Measurements from ENCODE around the gene TBX1. TPM values are rescaled to one million over a fixed set of nuclear protein-coding genes. Genes with fewer than 3 reads are reported as not detected.

TBX1 gene
- total and polyA plus RNA-seq, 2 of the 8 experiments (the other 6 are each of a cell fraction or from before 2014, with no cell fraction given) = 0.28 TPM; not detected in 1

DNA sequence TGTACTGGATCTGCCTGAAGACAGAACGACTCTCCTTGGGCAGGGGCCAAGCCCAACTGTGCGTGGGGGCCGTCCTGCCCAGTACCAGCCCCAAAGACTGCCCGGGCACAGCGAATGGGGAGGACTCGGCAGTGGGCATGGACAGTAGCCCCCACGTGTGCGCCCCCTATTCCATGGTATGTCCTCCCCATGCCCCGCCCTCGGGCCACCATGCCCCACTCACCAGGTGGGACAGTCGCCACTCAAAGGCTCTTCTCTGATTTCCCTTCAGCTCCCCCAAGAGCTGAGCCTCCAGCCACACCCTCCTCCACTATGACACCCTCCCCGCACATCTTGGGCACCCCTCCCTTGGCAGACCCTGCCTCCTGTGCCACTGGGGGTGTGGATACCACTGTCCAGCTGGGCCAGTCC is 50.6 kb downstream of the TBX1 start:
- H3K14ac ChIP-seq (ENCODE audit: insufficient read length) = no peak overlapping the region
- no peaks in the 10 kb centered on the region for H3K79me2 ChIP-seq (ENCODE audit: control insufficient read depth in 1 of 2, insufficient read depth in 2 of 2, low read length in 2 of 2)
- no peak overlapping the region for H2AK5ac ChIP-seq (ENCODE audit: low read depth, low read length)
- ChIA-PET CTCF (ENCODE audit: partially characterized antibody) (interaction anchor here (0.6 to 3.2 kb wide), 8 partner anchors 10 to 102 kb away, joined by 3 to 14 read pairs (median 4); no protein-coding TSS in a partner anchor), POLR2A (ENCODE audit: partially characterized antibody) (no interaction called here)
- no peak overlapping the region for H3K23ac ChIP-seq (ENCODE audit: insufficient read length)
- no peak overlapping the region for H2BK12ac ChIP-seq (ENCODE audit: low read depth, low read length)
- no peaks in the 10 kb centered on the region for H3K36me3 ChIP-seq (ENCODE audit: control insufficient read depth in 2 of 4, insufficient read depth in 4 of 4, low read length in 3 of 4)
- H4K20me1 ChIP-seq (replicated peaks in 1 of 2; ENCODE audit: control insufficient read depth in 1 of 2, insufficient read depth in 2 of 2, low read length in 2 of 2) = peaks cover 0 to 3% of the 10 kb centered on the region in 2 experiments
- H3K9me3 ChIP-seq (ENCODE audit: insufficient read depth in 2 of 2, low read depth in 1 of 2, low read length in 1 of 2) = no peaks in the 10 kb centered on the region
- WGBS, 2 experiments (ENCODE audit: extremely low coverage in 1 of 2, insufficient coverage in 1 of 2, insufficient read length in 1 of 2, insufficient replicate concordance in 2 of 2, low coverage in 1 of 2, low lambda C conversion rate in 2 of 2, missing lambda C conversion rate in 1 of 2) = 78% methylated on average over 11 of the region's 12 CpGs; no CpG with 5 or more reads in 1 of the 2 experiments
- no peaks in the 10 kb centered on the region for H3K23me2 ChIP-seq (ENCODE audit: low read depth, low read length)
- DNase-seq (ENCODE audit: low read depth in 1 of 2, low spot score in 2 of 2) (peak in 1 of 2 experiments; percentile 39), FAIRE-seq (no peak)
- H3K18ac ChIP-seq (ENCODE audit: extremely low read depth, low read length) = no peak overlapping the region
- H2BK5ac ChIP-seq (ENCODE audit: low read depth, low read length) = no peak overlapping the region
- no peak overlapping the region for H3K4me2 ChIP-seq (ENCODE audit: insufficient read depth in 1 of 2, low read depth in 2 of 2, low read length in 2 of 2)
- H2AFZ ChIP-seq (ENCODE audit: low read length) = no peak overlapping the region
- H3K27ac ChIP-seq (ENCODE audit: low read depth, low read length) = no peak overlapping the region
- H4K91ac ChIP-seq (replicated peaks; ENCODE audit: insufficient read length, low read length) = no peak overlapping the region
- no peak for TF ChIP-seq RAD21 (IDR thresholded peaks at IDR 0.05 in 1 of 2, conservative IDR thresholded peaks at IDR 0.05 in 1 of 2; ENCODE audit: low read depth in 2 of 2, low read length in 2 of 2)
- TF ChIP-seq ASH2L (IDR thresholded peaks at IDR 0.05; ENCODE audit: low read length) = no peak
- no peak for TF ChIP-seq NANOG (IDR thresholded peaks at IDR 0.05; ENCODE audit: insufficient read depth, low read depth, low read length, poor library complexity, severe bottlenecking)
- no peak for TF ChIP-seq RXRA (IDR thresholded peaks at IDR 0.05; ENCODE audit: insufficient read depth, low read depth, low read length)
- no peak for TF ChIP-seq RBBP5 (IDR thresholded peaks at IDR 0.05; ENCODE audit: borderline replicate concordance, low read depth, low read length)
- no peaks in the 10 kb centered on the region for H3K79me1 ChIP-seq (ENCODE audit: low read depth, low read length)
- no peak overlapping the region for H2BK120ac ChIP-seq (replicated peaks; ENCODE audit: low read depth, low read length)
- no peak overlapping the region for H3K9ac ChIP-seq (replicated peaks in 1 of 4; ENCODE audit: extremely low read depth in 1 of 4, low read depth in 3 of 4, low read length in 3 of 4)
- no peaks in the 10 kb centered on the region for H3K27me3 ChIP-seq (replicated peaks in 1 of 4; ENCODE audit: control insufficient read depth in 3 of 4, extremely low read depth in 1 of 4, insufficient read depth in 3 of 4, low read length in 3 of 4)
- no peak overlapping the region for H2BK15ac ChIP-seq (ENCODE audit: low read length)
- H2BK20ac ChIP-seq (ENCODE audit: low read length) = no peak overlapping the region
- no peak overlapping the region for H4K8ac ChIP-seq (ENCODE audit: extremely low read depth, insufficient read depth, low read length)
- no peak overlapping the region for H3K4me3 ChIP-seq (ENCODE audit: extremely low read depth in 1 of 4, insufficient read depth in 2 of 4, low read depth in 3 of 4, low read length in 4 of 4)
- H3K4ac ChIP-seq (replicated peaks; ENCODE audit: insufficient read length, low read depth, low read length) = no peak overlapping the region
- H3K56ac ChIP-seq (replicated peaks; ENCODE audit: insufficient read length, low read depth, low read length) = no peak overlapping the region
- no peak overlapping the region for H4K5ac ChIP-seq (ENCODE audit: insufficient read length, low read depth, low read length)
- no peaks in the 10 kb centered on the region; a peak in 1 of 7 replicates for H3K4me1 ChIP-seq (replicated peaks in 1 of 4; ENCODE audit: control insufficient read depth in 3 of 4, insufficient read depth in 4 of 4, low read length in 3 of 4)
